GM19099 (cell line): ENCODE data around the gene STPG2.

Experiments
- POLR2A ChIP-seq: IDR thresholded peaks from 3 replicates; pipeline ENCODE4 v1.6.1; 2011; ENCODE audit warnings: low read depth; ENCODE audit not compliant: insufficient read length; ENCODE audit errors: extremely low read depth

The STPG2 gene

GRCh38 chr4:97917115-97917514 lies 226.2 kb downstream of the STPG2 start:
- no peak for TF ChIP-seq POLR2A

- no peak for TF ChIP-seq POLR2A
Observed at GRCh38 chr4:97912156-97912555, 231.1 kb downstream of the STPG2 start.

- no peak for TF ChIP-seq POLR2A
Observed at GRCh38 chr4:97911236-97911906, 231.9 kb downstream of the STPG2 start.

GRCh38 chr4:97910005-97910404 lies 233.3 kb downstream of the STPG2 start:
- no peak for TF ChIP-seq POLR2A

- no peak for TF ChIP-seq POLR2A
Observed at GRCh38 chr4:97900229-97900628, 243.0 kb downstream of the STPG2 start.

- no peak for TF ChIP-seq POLR2A
Observed at GRCh38 chr4:97892592-97893266, 250.5 kb downstream of the STPG2 start.

GRCh38 chr4:97879942-97880341 lies 263.3 kb downstream of the STPG2 start:
- no peak for TF ChIP-seq POLR2A

- TF ChIP-seq POLR2A: no peak
Observed at GRCh38 chr4:97868097-97868496, 275.2 kb downstream of the STPG2 start.

GRCh38 chr4:97867557-97868091 lies 275.7 kb downstream of the STPG2 start:
- TF ChIP-seq POLR2A: no peak

GRCh38 chr4:97866821-97867556 lies 276.3 kb downstream of the STPG2 start:
- no peak for TF ChIP-seq POLR2A

- no peak for TF ChIP-seq POLR2A
Observed at GRCh38 chr4:97851115-97851514, 292.2 kb downstream of the STPG2 start.

GRCh38 chr4:97845758-97846157 lies 297.5 kb downstream of the STPG2 start:
- TF ChIP-seq POLR2A: no peak

GRCh38 chr4:97841512-97841911 lies 301.8 kb downstream of the STPG2 start:
- TF ChIP-seq POLR2A: no peak

GRCh38 chr4:97836662-97837061 lies 306.6 kb downstream of the STPG2 start:
- no peak for TF ChIP-seq POLR2A

- no peak for TF ChIP-seq POLR2A
Observed at GRCh38 chr4:97828646-97829045, 314.6 kb downstream of the STPG2 start.

- TF ChIP-seq POLR2A: no peak
Observed at GRCh38 chr4:97819294-97819693, 324.0 kb downstream of the STPG2 start.

- TF ChIP-seq POLR2A: no peak
Observed at GRCh38 chr4:97812768-97813167, 330.5 kb downstream of the STPG2 start.
